GM21390 (cell line): ENCODE data around the gene TEX52.
"Not testable (repeated sequence)": the region's sequence is repeated elsewhere in the genome, so short reads cannot be mapped to it uniquely, and the experiment has no call there.

ENCODE experiments used
- ATAC-seq: cut with Tn5 transposase; IDR thresholded peaks from one replicate; pipeline ENCODE4 v1.9.1; 2021; ENCODE audit not compliant: unreplicated experiment

Gene TEX52

DNA sequence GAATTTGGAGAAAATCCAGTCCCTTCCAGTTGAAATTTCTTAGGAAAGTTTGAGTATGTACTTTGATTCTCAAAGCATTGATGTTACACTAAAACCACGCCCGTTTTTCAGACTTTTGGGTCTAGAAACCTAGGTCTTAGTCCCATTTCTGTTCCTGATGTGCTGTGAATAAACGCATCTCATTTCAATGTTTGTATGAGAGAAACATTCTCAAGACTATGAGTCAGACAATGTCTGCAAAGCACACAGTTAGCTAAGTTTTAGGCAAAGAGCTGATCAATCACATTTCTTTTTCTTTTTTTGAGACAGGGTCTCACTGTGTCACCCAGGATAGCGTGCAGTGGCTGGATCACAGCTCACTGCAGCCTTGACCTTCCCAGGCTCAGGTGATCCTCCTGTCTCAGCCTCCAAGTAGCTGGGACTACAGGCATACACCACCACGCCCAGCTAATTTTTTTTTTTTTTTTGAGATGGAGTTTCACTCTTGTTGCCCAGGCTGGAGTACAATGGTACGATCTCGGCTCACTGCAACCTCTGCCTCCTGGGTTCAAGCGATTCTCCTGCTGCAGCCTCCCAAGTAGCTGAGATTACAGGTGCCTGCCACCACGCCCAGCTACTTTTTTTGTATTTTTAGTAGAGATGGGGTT, 12.3 kb upstream of the TEX52 start:
- ATAC-seq: not testable (repeated sequence)

GRCh38 chr12:2864198-2864597, 7.4 kb upstream of the TEX52 start:
- ATAC-seq: no peak

GRCh38 chr12:2863402-2863801, 6.6 kb upstream of the TEX52 start:
- not testable (repeated sequence) for ATAC-seq

DNA sequence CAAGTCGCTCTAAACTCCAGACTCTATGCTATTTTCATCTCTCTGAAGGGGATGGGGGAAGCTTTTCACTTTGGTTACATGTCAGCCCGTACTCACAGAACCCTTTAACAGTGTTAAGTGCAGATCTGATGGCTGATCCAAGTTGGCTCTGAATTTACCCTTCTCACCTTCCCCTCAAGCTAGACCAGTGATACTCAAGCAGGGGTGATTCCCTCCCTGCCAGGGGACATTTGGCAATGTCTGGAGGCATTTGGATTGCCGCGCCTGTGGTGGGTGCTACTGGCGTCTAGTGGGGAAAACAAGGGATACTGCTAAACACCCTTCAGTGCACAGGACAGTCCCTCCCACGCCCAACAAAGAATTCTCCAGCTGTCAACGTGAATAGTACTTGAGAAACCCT, 6.0 kb upstream of the TEX52 start:
- ATAC-seq: no peak

GRCh38 chr12:2860170-2860569, 3.3 kb upstream of the TEX52 start:
- no peak for ATAC-seq

GRCh38 chr12:2858944-2859421, 2.1 kb upstream of the TEX52 start:
- no peak for ATAC-seq

DNA sequence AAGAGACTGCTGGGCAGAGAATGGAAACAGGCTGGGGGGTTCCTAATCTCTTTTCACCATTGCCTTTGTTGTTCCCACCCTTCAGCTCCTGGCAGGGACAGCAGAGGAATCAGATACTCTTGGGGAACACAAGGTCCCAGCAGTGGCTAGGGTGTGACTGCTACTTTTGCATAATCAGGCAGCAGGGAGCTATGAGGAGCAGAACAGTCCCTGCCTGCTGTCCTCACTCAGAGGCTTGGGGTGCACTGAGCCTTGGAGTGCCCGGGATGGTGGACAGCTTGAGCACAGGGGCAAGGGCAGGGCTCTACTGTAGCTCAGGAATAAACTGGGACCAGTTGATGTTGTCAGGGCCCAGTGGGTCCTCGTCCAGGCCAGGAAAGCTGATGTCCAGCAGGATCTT, 1.5 kb upstream of the TEX52 start:
- ATAC-seq: no peak

DNA sequence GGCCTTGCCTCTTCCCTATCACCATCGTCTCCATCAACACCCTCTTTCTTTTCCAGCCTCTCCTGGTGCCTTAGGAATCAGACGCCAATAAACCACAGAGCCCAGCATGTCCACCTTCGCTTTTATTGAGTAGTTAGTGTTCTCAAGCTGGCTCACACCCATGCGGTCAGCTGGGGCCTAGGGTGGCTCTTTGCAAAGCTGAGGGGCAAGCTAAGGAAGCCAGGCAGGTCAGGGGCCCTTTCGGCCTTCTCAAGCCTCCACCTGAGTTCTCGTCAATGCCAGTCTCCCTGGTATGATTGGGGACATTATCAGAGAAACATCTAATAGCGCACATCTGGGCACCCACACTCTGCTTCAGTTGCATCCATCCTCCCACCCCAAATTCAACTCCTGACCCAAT, 737 bp upstream of the TEX52 start:
- no peak for ATAC-seq

- ATAC-seq: no peak
These were observed 788 bp downstream of the TEX52 start for GRCh38 chr12:2856051-2856450.

GRCh38 chr12:2855546-2855945, 1.3 kb downstream of the TEX52 start:
- no peak for ATAC-seq

DNA sequence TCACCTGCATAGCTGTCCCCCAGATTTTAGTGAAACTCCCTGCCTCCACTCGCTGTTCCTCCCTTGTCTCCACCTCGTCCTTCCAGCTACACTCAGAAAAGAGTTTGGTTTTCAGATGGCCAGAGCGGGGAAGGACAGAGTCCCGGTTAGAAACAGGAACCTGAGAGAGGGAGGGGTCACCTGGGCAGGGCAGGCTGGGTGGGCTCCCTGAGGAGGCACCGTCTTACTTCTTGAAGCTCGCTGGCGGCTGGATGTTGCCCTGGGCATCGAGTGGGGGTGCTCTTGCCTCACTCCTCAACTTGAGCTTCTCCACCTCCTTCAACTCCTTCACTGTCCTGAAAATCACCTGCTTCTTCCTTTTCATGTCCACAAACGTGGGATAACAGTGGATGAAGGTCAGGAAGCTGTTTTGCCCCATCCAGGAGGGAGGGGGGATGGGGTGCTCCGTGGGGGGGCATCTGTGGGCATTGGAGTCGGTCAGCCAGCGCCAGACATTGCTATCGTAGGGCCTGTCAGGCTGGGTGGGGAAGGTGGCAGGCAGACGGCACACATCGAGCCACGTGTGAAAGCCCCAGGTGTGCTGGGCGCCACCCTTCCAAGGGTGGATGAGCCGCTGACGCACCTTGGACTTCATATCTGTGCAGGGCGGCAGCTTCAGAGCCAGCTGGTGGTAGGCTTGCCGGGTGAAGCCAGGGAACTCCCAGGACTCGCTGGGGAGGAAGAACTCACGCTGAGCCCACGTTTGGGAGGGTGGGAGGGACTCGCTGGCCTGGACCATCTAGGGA, 2.0 kb downstream of the TEX52 start:
- ATAC-seq: no peak

DNA sequence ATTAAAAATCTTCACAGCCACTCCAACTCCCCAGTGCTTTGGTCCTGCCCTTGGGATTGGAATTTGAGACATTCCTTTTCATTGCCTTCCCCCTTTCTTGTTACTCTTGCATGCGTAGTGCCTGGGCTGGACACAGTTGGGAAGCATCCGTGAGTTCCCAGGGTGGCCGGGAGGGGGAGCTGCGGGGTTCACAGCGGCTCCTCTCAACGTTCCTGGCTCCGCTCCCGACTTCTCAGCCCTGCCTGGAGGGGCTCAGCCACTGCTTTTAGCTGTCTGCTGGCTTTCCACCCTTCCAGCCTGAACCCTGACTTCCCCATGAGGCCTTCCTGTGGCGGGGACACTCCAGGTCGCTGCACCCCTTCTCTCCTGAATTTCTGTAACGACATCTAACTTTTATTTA, 3.2 kb downstream of the TEX52 start:
- ATAC-seq: no peak

DNA sequence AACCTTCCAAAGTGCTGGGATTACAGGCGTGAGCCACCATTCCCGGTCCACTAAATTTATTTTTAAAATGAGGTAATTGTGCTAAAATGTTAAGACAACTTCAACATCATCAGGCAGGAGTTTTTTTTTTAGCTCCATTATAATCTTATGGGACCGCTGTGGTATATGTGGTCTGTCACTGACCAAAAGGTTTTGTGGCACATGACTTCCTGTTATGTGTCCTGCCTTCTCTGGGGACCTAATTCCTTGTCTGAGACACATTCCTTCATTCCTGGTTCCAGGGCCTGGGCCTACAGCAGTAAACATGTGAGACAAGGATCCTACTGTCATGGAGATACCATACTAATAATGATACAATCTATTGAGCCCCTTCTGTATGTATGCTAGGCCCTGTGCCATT, 4.9 kb downstream of the TEX52 start:
- ATAC-seq: no peak

DNA sequence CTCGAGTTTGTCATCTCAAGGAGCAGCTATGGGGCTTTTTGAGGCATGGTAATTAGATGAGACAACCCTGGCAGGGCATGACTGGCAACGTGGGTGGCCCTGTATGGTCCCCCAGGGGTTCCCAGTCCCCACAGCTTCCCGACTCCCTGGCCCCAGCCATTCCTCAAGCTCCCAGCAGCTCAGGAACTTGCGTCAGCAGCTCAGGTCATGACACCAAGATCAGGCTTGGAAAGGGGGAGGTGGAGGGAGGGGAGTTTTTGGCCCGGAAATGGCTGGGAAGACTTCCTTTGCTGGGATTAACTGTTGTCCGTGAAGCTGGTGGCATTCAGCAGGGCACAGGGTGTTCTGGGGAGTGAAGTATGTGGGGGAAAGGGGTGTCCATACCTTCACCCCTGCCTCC, 11.6 kb downstream of the TEX52 start:
- ATAC-seq: no peak

GRCh38 chr12:2844786-2845185, 12.1 kb downstream of the TEX52 start:
- no peak for ATAC-seq

DNA sequence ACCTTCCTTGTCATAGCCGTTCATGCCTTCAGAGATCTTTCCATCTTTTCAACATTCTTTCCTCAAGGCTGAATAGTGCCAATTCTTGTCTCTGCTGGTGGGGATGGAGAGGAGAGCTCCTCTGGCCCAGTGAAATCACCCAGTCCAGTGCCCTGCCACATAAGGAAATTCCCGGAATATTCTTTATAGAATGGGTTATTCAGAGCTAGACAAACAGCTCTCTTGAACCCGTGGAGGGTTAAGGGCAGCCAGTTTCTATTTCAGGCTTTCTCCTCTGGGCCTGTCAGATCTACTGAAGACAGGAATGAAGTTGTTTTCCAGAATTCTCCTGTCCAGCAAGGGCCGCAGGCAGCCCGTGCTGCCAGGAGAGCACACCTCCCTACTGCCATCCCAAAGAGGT, 13.9 kb downstream of the TEX52 start:
- ATAC-seq: no peak

GRCh38 chr12:2841056-2841650, 15.7 kb downstream of the TEX52 start:
- ATAC-seq: no peak

DNA sequence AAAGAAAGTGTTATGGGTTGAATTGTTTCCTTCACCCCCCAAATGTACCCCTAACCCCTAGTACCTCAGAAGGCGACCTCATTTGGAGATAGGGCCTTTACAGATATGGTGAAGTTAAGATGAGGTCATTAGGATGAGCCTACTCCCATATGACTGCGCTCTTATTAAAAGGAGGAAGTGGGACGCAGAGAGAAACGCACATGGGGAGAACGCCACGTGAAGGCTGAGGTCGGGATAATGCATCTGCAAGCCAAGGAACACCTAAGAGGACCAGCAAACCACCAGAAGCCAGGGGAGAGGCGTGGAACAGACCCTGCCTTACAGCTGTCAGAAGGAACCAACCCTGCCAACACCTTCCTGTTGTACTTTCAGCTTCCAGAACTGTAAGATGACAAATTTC, 20.3 kb downstream of the TEX52 start:
- no peak for ATAC-seq

DNA sequence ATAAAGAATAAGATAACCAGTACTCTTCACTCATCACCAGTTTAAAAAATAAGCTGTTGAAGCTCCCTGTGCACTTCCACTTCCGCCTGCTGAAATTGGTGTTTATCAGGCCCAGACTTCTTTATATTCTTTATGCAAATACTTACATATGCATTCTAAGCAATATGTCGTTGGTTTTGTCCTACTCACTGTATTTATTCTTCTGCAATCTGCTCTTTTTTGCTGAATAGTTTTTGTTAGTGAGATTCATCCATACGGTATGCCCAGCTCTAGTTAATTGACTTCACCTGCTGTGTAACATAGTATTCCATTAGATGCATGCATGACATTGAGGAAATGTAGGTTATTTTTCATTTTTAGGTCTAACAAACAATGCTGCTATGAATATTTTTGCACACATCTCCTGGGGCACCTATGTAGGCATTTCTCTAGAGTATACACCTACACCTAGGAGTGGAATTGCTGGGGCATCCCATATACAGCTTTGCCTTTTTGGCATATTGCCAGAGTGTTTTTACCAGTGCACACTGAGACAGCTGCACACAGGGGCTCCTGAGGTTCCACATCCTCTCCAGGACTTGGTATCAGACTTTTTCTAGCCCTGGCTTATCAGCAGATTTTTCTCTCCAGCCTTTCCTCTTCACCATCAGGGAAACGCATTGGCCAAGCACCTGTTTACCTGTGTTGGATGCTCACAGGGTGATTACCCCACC, 21.0 kb downstream of the TEX52 start:
- no peak for ATAC-seq

GRCh38 chr12:2834581-2835491, 22.0 kb downstream of the TEX52 start, which contains the start of gene NRIP2:
NRIP2 (minus strand) TSS chr12:2835035; CDS start chr12:2834983, 52 bp downstream.
- no peak for ATAC-seq
